Measurements from ENCODE around the gene SBF2. TPM values are rescaled to one million over a fixed set of nuclear protein-coding genes. Genes with fewer than 3 reads are reported as not detected.

SBF2 gene
- total RNA-seq, 4 donors from 2014 or later: 53.8 to 125 (median 76.4) TPM

- TF ChIP-seq CTCF (IDR thresholded peaks at IDR 0.05): no peak
- DNase-seq (ENCODE audit: low spot score): no peak
- ATAC-seq (ENCODE audit: low FRiP score): no peak
Measured at GRCh38 chr11:9971894-9972293, 322.1 kb downstream of the SBF2 start.

- no peak for DNase-seq (ENCODE audit: low spot score)
- no peak for ATAC-seq (ENCODE audit: low FRiP score)
- no peak for TF ChIP-seq CTCF (IDR thresholded peaks at IDR 0.05)
Measured at GRCh38 chr11:9969068-9969467, 325.0 kb downstream of the SBF2 start.

- DNase-seq (ENCODE audit: low spot score): no peak
- TF ChIP-seq CTCF (IDR thresholded peaks at IDR 0.05): no peak
Measured at GRCh38 chr11:9962722-9963121, 331.3 kb downstream of the SBF2 start.

GRCh38 chr11:9957072-9957471 lies 336.9 kb downstream of the SBF2 start:
- DNase-seq (ENCODE audit: low spot score) (no peak), ATAC-seq (ENCODE audit: low FRiP score) (no peak)
- no peak for TF ChIP-seq CTCF (IDR thresholded peaks at IDR 0.05)

More at GRCh38 chr11:9962722-9963121, 331.3 kb downstream of the SBF2 start:
- ATAC-seq (ENCODE audit: low FRiP score): no peak

- TF ChIP-seq CTCF (IDR thresholded peaks at IDR 0.05): no peak
- no peak for DNase-seq (ENCODE audit: low spot score)
- ATAC-seq (ENCODE audit: low FRiP score): no peak
Measured at GRCh38 chr11:9956483-9956882, 337.5 kb downstream of the SBF2 start.

GRCh38 chr11:9955391-9955790 lies 338.6 kb downstream of the SBF2 start:
- ATAC-seq (ENCODE audit: low FRiP score): no peak
- DNase-seq (ENCODE audit: low spot score): no peak
- TF ChIP-seq CTCF (IDR thresholded peaks at IDR 0.05): no peak

GRCh38 chr11:9953994-9954626 lies 339.9 kb downstream of the SBF2 start:
- TF ChIP-seq CTCF (IDR thresholded peaks at IDR 0.05): no peak
- DNase-seq (ENCODE audit: low spot score) (no peak), ATAC-seq (ENCODE audit: low FRiP score) (no peak)
